ENCODE measurements around the gene CFAP210.
"Not testable (repeated sequence)": the region's sequence is repeated elsewhere in the genome, so short reads cannot be mapped to it uniquely, and the experiment has no call there.

The CFAP210 gene

DNA sequence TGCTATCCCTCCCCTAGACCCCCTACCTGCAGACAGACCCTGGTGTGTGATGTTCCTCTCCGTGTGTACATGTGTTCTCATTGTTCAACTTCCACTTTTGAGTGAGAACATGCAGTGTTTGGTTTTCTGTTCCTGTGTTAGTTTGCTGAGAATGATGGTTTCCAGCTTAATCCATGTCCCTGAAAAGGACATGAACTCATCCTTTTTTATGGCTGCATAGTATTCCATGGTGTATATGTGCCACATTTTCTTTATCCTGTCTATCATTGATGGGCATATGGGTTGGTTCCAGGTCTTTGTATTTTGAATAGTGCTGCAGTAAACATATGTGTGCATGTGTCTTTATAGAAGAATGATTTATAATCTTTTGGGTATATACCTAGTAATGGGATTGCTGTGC is 78.2 kb downstream of the CFAP210 start:
- WGBS (ENCODE audit: extremely low coverage, insufficient coverage, low lambda C conversion rate), result no CpG with 5 or more reads among the region's 1 CpG
- not testable (repeated sequence) for H3K36me3 ChIP-seq (ENCODE audit: control insufficient read depth, insufficient read depth, low read length); H2BK5ac ChIP-seq (ENCODE audit: low read length)

DNA sequence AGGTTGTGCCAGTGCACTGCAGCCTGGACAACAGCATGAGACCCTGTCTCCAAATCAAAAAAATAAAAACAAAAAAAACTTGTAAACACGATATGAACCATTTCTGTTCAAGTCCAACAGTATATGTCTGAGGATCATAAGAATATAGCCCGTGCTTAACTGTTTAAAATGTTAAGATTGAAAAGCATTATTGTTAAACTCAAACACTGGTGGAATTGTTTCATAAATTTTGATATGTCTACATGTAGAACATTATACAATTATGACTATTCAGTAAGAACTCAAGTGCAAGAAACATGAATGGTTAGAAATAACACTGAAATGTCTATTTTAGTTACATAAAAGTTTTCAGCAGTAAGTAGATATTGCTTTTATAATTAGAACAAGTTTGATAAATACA is 80.3 kb downstream of the CFAP210 start:
- Histone ChIP-seq H2BK5ac (ENCODE audit: low read length) (no peak overlapping the region), H3K18ac (ENCODE audit: low read length) (no peak overlapping the region), H3K4ac (ENCODE audit: low read depth, low read length) (no peak overlapping the region), H3K27ac (ENCODE audit: low read depth, low read length) (no peak overlapping the region), H3K4me1 (ENCODE audit: control insufficient read depth, low read depth, low read length) (no peaks in the 10 kb centered on the region), H2BK120ac (ENCODE audit: low read depth, low read length) (no peak overlapping the region), H3K56ac (ENCODE audit: low read length) (no peak overlapping the region), H3K27me3 (ENCODE audit: insufficient read depth, low read length, poor library complexity) (no peaks in the 10 kb centered on the region), H3K23ac (ENCODE audit: low read length) (no peak overlapping the region), H3K9ac (ENCODE audit: low read length) (no peak overlapping the region), H3K79me1 (ENCODE audit: low read length) (peaks cover 2% of the 10 kb centered on the region), H3K4me3 (ENCODE audit: low read length) (no peak overlapping the region), H3K79me2 (ENCODE audit: control insufficient read depth, insufficient read depth, low read length) (no peaks in the 10 kb centered on the region), H2BK15ac (replicated peaks; ENCODE audit: low read depth) (no peak overlapping the region), H4K5ac (ENCODE audit: low read length) (no peak overlapping the region), H3K36me3 (ENCODE audit: control insufficient read depth, insufficient read depth, low read length) (no peaks in the 10 kb centered on the region), H4K8ac (ENCODE audit: low read depth, low read length) (no peak overlapping the region), H2AK5ac (ENCODE audit: low read length) (no peak overlapping the region), H3K4me2 (ENCODE audit: low read length) (no peak overlapping the region)
- DNase-seq, result no peak
- WGBS (ENCODE audit: extremely low coverage, insufficient coverage, low lambda C conversion rate), result no CpG with 5 or more reads among the region's 2 CpGs

More for the DNA sequence above, 78.2 kb downstream of the CFAP210 start:
- H4K8ac ChIP-seq (ENCODE audit: low read depth, low read length); H3K56ac ChIP-seq (ENCODE audit: low read length); H2BK15ac ChIP-seq (replicated peaks; ENCODE audit: low read depth); DNase-seq; H3K4me3 ChIP-seq (ENCODE audit: low read length); H3K9ac ChIP-seq (ENCODE audit: low read length); H3K27ac ChIP-seq (ENCODE audit: low read depth, low read length); H3K4me2 ChIP-seq (ENCODE audit: low read length); H3K4me1 ChIP-seq (ENCODE audit: control insufficient read depth, low read depth, low read length); H3K18ac ChIP-seq (ENCODE audit: low read length); H2BK120ac ChIP-seq (ENCODE audit: low read depth, low read length); H4K5ac ChIP-seq (ENCODE audit: low read length); H3K23ac ChIP-seq (ENCODE audit: low read length); H3K79me2 ChIP-seq (ENCODE audit: control insufficient read depth, insufficient read depth, low read length); H2AK5ac ChIP-seq (ENCODE audit: low read length); H3K4ac ChIP-seq (ENCODE audit: low read depth, low read length); H3K79me1 ChIP-seq (ENCODE audit: low read length); H3K27me3 ChIP-seq (ENCODE audit: insufficient read depth, low read length, poor library complexity): not testable (repeated sequence)

DNA sequence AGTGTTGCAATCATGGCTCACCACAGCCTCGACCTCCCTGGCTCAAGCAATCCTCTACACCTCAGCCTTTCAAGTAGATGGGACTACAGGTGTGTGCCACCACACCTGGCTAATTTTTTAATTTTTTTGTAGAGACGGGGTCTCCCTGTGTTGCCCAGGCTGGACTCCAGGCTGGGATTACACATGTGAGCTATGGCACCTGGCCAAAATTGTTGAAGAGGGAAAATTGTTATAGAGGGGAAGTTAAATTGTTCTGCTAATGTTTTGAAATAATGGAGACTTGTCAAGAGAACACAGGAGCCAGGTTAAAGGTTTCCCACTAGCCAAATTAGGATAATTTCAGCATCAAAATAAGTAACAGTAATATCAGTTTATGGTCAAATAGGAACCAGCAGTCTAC is 84.9 kb downstream of the CFAP210 start:
- no peak overlapping the region for H3K23ac ChIP-seq (ENCODE audit: low read length)
- no peak overlapping the region for H2BK120ac ChIP-seq (ENCODE audit: low read depth, low read length)
- no peak overlapping the region for H2BK15ac ChIP-seq (replicated peaks; ENCODE audit: low read depth)
- no peaks in the 10 kb centered on the region for H3K36me3 ChIP-seq (ENCODE audit: control insufficient read depth, insufficient read depth, low read length)
- no CpG with 5 or more reads among the region's 2 CpGs for WGBS (ENCODE audit: extremely low coverage, insufficient coverage, low lambda C conversion rate)
- H3K79me2 ChIP-seq (ENCODE audit: control insufficient read depth, insufficient read depth, low read length), result no peaks in the 10 kb centered on the region
- H3K56ac ChIP-seq (ENCODE audit: low read length), result no peak overlapping the region
- H3K4me2 ChIP-seq (ENCODE audit: low read length), result no peak overlapping the region
- H3K18ac ChIP-seq (ENCODE audit: low read length), result no peak overlapping the region
- H4K5ac ChIP-seq (ENCODE audit: low read length), result no peak overlapping the region
- H3K9ac ChIP-seq (ENCODE audit: low read length), result no peak overlapping the region
- no peaks in the 10 kb centered on the region for H3K4me1 ChIP-seq (ENCODE audit: control insufficient read depth, low read depth, low read length)
- H2AK5ac ChIP-seq (ENCODE audit: low read length), result no peak overlapping the region
- no peaks in the 10 kb centered on the region for H3K27me3 ChIP-seq (ENCODE audit: insufficient read depth, low read length, poor library complexity)
- DNase-seq, result no peak
- no peak overlapping the region for H3K4me3 ChIP-seq (ENCODE audit: low read length)
- H3K27ac ChIP-seq (ENCODE audit: low read depth, low read length), result no peak overlapping the region
- no peak overlapping the region for H2BK5ac ChIP-seq (ENCODE audit: low read length)
- H3K4ac ChIP-seq (ENCODE audit: low read depth, low read length), result no peak overlapping the region
- no peaks in the 10 kb centered on the region for H3K79me1 ChIP-seq (ENCODE audit: low read length)
- no peak overlapping the region for H4K8ac ChIP-seq (ENCODE audit: low read depth, low read length)

DNA sequence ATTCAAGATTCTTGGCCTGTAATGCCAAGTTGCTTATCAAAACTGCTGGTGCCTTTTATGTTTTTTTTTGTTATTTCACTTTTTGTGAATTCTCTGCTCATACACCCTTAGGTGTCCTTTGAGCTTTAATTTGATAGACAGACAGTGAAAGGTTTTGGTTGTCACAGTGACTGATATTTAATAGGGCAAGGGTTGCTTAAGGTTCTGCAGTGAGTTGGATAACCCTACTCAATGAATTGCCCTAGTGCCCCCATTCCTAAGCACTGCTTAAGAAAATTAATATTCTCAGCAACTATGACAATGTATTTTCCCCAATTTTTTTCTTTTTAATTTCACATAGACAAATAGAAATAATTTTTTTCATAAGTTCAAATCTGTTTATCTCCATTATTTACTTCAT is 94.6 kb downstream of the CFAP210 start:
- H3K4me1 ChIP-seq (ENCODE audit: control insufficient read depth, low read depth, low read length), result no peaks in the 10 kb centered on the region

DNA sequence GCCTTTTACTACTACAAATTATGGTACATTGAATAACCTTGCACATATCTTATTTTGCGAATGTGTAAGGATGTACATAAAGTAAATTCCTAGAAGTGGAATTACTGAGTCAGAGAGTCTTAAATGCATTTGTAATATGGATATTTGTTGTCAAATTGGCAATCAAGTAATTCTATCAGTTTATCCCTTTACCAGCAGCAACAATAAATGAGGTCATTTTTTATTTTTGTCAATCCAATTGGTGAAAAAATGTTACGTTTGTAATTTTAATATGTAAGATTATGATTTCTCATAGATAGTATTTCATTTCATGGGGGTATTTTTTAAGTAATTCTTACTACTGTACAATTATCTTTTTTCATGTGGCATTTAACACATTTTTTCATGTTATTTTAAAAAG is 95.2 kb downstream of the CFAP210 start:
- Histone ChIP-seq H2BK120ac (ENCODE audit: low read depth, low read length) (no peak overlapping the region), H3K36me3 (ENCODE audit: control insufficient read depth, insufficient read depth, low read length) (no peaks in the 10 kb centered on the region), H2AK5ac (ENCODE audit: low read length) (no peak overlapping the region), H3K9ac (ENCODE audit: low read length) (no peak overlapping the region), H2BK5ac (ENCODE audit: low read length) (no peak overlapping the region), H4K8ac (ENCODE audit: low read depth, low read length) (no peak overlapping the region), H3K27ac (ENCODE audit: low read depth, low read length) (no peak overlapping the region), H3K18ac (ENCODE audit: low read length) (no peak overlapping the region), H2BK15ac (replicated peaks; ENCODE audit: low read depth) (no peak overlapping the region), H3K56ac (ENCODE audit: low read length) (no peak overlapping the region), H3K4me3 (ENCODE audit: low read length) (no peak overlapping the region), H3K79me2 (ENCODE audit: control insufficient read depth, insufficient read depth, low read length) (peaks cover 38% of the 10 kb centered on the region), H4K5ac (ENCODE audit: low read length) (no peak overlapping the region), H3K79me1 (ENCODE audit: low read length) (peaks cover 2% of the 10 kb centered on the region), H3K23ac (ENCODE audit: low read length) (no peak overlapping the region), H3K4me1 (ENCODE audit: control insufficient read depth, low read depth, low read length) (no peaks in the 10 kb centered on the region), H3K4me2 (ENCODE audit: low read length) (no peak overlapping the region), H3K27me3 (ENCODE audit: insufficient read depth, low read length, poor library complexity) (no peaks in the 10 kb centered on the region), H3K4ac (ENCODE audit: low read depth, low read length) (no peak overlapping the region)
- DNase-seq, result no peak
- WGBS (ENCODE audit: extremely low coverage, insufficient coverage, low lambda C conversion rate), result 100% methylated on average over 1 of the region's 2 CpGs

More for the DNA sequence above, 94.6 kb downstream of the CFAP210 start:
- Histone ChIP-seq H3K18ac (ENCODE audit: low read length) (no peak overlapping the region), H2BK5ac (ENCODE audit: low read length) (no peak overlapping the region), H3K23ac (ENCODE audit: low read length) (no peak overlapping the region), H3K9ac (ENCODE audit: low read length) (no peak overlapping the region), H4K8ac (ENCODE audit: low read depth, low read length) (no peak overlapping the region), H2AK5ac (ENCODE audit: low read length) (no peak overlapping the region), H2BK120ac (ENCODE audit: low read depth, low read length) (no peak overlapping the region), H3K4me2 (ENCODE audit: low read length) (no peak overlapping the region), H3K79me1 (ENCODE audit: low read length) (peaks cover 2% of the 10 kb centered on the region), H2BK15ac (replicated peaks; ENCODE audit: low read depth) (no peak overlapping the region), H3K36me3 (ENCODE audit: control insufficient read depth, insufficient read depth, low read length) (no peaks in the 10 kb centered on the region), H3K27ac (ENCODE audit: low read depth, low read length) (no peak overlapping the region), H4K5ac (ENCODE audit: low read length) (no peak overlapping the region), H3K56ac (ENCODE audit: low read length) (no peak overlapping the region), H3K4ac (ENCODE audit: low read depth, low read length) (no peak overlapping the region), H3K79me2 (ENCODE audit: control insufficient read depth, insufficient read depth, low read length) (peaks cover 38% of the 10 kb centered on the region), H3K27me3 (ENCODE audit: insufficient read depth, low read length, poor library complexity) (no peaks in the 10 kb centered on the region), H3K4me3 (ENCODE audit: low read length) (no peak overlapping the region)
- no peak for DNase-seq

DNA sequence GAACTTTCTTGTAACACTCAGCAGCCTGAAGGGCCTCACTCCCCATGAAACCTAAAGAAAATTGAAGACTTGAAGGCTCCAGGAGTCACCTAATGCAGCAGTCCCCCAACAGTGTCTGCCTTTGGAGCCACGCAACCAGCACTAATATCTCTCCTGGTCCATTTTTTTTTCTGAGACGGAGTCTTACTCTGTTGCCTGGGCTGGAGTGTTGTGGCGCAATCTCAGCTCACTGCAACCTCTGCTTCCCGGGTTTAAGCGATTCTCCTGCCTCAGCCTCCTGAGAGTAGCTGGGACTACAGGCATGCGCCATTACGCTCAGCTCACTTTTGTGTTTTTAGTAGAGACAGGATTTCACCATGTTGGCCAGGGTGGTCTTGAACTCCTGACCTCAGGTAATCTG is 97.7 kb downstream of the CFAP210 start:
- not testable (repeated sequence) for DNase-seq; H3K4me3 ChIP-seq (ENCODE audit: low read length); H4K8ac ChIP-seq (ENCODE audit: low read depth, low read length); H2AK5ac ChIP-seq (ENCODE audit: low read length); H3K18ac ChIP-seq (ENCODE audit: low read length); H3K4me2 ChIP-seq (ENCODE audit: low read length); H3K79me1 ChIP-seq (ENCODE audit: low read length); H3K23ac ChIP-seq (ENCODE audit: low read length); H4K5ac ChIP-seq (ENCODE audit: low read length); H3K56ac ChIP-seq (ENCODE audit: low read length); H3K36me3 ChIP-seq (ENCODE audit: control insufficient read depth, insufficient read depth, low read length); H3K4me1 ChIP-seq (ENCODE audit: control insufficient read depth, low read depth, low read length); H3K27ac ChIP-seq (ENCODE audit: low read depth, low read length); H2BK15ac ChIP-seq (replicated peaks; ENCODE audit: low read depth); H3K4ac ChIP-seq (ENCODE audit: low read depth, low read length); H3K27me3 ChIP-seq (ENCODE audit: insufficient read depth, low read length, poor library complexity); H2BK5ac ChIP-seq (ENCODE audit: low read length); H2BK120ac ChIP-seq (ENCODE audit: low read depth, low read length); H3K9ac ChIP-seq (ENCODE audit: low read length)
- peaks cover 47% of the 10 kb centered on the region for H3K79me2 ChIP-seq (ENCODE audit: control insufficient read depth, insufficient read depth, low read length)
- WGBS (ENCODE audit: extremely low coverage, insufficient coverage, low lambda C conversion rate), result no CpG with 5 or more reads among the region's 7 CpGs

Data from mesendoderm (in vitro differentiated cells).